PC-3 (cell line): ENCODE data around the gene TPGS1.

ENCODE experiments used
- EZH2 ChIP-seq: fragments of 300-600 bp; sonication (generic); IDR thresholded peaks from one replicate; pipeline ENCODE4 v1.6.1; 2017; ENCODE audit warnings: antibody characterized with exemption, mild to moderate bottlenecking, low read length; ENCODE audit not compliant: unreplicated experiment
- EZH2phosphoT487 ChIP-seq: fragments of 300-600 bp; sonication (generic); IDR thresholded peaks from 2 replicates; pipeline ENCODE4 v1.6.1; 2018; ENCODE audit warnings: mild to moderate bottlenecking, antibody characterized with exemption, low read length, borderline replicate concordance
- TF ChIP-seq, protein P1 (sequence below): fragments of 300-600 bp; sonication (generic); conservative IDR thresholded peaks from 2 replicates; pipeline ENCODE4 v1.5.1; 2017; ENCODE audit warnings: antibody characterized with exemption, low read depth, mild to moderate bottlenecking, low read length

DNA sequence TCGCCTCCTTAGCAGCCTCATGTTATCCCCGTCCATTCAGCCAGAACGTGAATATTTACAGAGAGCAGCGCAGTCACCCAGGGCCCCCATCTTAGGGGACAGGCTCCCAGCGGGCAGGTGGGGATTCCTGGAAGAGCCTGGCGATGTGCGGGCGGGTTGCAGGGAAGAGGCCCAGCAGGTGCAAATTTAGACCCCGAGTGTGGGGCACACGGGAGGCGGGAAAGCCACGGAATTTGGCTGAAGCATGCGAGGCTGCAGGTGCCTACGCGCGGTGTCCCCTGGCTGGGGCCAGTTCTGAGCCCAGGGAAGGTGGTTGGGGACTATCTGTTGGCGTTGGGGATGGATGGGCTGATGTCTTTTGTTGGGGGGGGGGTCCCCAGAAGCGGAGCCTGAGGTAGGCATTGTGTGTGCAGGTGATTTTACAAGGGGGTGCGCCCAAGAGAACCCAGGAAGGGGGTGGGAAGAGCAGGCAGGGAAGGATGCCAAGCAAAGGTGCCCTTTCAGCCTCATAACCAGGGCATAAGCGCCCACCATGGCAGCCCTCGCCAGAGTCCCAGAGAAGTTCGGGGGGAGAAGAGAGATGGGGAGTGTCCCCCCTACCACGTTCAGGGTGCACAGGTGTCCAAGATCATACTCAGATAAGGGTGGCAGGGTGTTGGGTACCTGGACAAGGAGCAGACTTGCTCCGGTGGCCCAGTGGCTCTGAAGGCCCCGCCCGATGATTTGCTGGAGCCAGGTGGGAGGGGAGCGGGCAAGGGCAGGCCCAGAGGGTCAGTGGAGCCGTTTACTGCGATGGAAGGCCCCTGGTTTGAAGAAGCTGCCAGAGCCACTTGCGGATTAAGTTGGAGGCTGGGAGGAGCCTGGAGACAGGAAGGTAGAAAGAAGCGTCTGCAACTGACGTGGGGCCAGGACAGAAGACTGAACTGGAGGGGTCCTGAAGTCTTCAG is 1.2 kb downstream of the TPGS1 start:
- TF ChIP-seq, protein P1, sequence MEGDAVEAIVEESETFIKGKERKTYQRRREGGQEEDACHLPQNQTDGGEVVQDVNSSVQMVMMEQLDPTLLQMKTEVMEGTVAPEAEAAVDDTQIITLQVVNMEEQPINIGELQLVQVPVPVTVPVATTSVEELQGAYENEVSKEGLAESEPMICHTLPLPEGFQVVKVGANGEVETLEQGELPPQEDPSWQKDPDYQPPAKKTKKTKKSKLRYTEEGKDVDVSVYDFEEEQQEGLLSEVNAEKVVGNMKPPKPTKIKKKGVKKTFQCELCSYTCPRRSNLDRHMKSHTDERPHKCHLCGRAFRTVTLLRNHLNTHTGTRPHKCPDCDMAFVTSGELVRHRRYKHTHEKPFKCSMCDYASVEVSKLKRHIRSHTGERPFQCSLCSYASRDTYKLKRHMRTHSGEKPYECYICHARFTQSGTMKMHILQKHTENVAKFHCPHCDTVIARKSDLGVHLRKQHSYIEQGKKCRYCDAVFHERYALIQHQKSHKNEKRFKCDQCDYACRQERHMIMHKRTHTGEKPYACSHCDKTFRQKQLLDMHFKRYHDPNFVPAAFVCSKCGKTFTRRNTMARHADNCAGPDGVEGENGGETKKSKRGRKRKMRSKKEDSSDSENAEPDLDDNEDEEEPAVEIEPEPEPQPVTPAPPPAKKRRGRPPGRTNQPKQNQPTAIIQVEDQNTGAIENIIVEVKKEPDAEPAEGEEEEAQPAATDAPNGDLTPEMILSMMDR, result no peak
- no peak for TF ChIP-seq EZH2
- no peak for TF ChIP-seq EZH2phosphoT487
